CD1c-positive myeloid dendritic cell (primary cell): Measurements from ENCODE around the gene CALCR.
"Not testable (repeated sequence)": the region's sequence is repeated elsewhere in the genome, so short reads cannot be mapped to it uniquely, and the experiment has no call there.

ENCODE experiments used
- DNase-seq: peaks from one replicate; pipeline ENCODE4 v3.0.0-alpha.2; 2016; ENCODE audit errors: extremely low spot score

The CALCR gene

DNA sequence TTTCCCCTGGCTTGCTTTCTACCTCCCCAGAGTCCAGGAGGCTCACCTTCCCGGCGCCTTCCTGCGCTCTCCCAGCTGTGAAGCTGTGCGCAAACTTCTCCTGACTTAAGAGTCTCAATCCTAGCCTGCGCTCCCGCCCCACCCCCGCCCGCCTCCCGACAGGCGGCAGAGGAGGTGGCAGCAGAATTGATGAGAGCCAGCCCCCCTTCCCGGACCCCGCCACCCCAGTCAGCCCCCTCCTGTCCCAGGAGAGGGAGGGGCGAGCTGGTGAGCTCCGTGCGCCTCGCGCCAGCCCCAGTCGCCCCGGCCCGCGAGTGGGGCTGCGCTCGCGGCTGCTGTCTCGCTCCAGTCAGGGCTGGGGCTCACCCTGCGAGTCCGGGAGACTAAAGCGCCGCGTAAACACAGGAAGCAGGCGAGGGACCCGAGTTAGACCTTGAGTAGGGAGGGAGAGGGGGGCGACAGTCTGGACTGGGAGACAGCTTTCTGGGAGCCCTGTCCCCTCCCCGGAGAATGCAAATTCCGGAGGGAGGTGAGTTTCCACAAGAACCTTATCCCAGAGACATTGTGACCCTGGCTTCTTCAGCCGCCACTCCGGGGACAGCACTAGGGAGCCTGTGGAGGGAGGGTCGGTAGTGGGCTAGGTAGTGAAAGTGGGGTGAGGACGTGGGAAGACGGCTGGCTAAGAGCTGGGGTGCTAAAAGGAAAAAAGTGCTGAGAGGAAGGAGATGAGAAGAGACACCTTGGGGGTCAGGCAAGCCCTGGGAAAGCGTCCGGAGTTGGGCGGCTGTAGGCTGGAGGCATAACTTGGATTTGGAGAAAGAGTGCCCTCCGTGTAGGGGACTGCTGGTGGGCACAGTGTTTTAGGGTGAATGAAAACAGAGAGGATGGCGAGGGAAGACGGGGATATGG is at the start of gene CALCR:
Gene CALCR (minus strand): TSS at position 79 of the 909 bp plus-strand sequence. CDS start 87,743 bp downstream, outside the sequence.
- DNase-seq = no peak

DNA sequence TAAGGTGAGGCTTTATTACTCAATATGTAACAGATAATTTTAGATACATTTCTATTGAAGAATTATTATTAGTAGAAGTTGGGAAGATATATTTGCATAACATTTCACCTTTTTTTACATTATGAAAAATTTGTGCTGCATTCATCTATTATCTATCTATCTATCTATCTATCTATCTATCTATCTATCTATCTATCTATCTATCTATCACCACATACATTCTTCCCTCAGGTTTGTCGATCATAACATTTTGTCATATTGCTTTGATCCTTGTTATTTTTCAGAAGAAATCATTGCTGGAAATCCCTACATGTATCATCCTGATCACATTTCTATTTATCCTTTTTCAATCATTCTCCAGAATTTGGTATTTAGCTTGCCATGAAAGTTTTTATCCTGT is 49.3 kb upstream of the CALCR start:
- DNase-seq = no peak

DNA sequence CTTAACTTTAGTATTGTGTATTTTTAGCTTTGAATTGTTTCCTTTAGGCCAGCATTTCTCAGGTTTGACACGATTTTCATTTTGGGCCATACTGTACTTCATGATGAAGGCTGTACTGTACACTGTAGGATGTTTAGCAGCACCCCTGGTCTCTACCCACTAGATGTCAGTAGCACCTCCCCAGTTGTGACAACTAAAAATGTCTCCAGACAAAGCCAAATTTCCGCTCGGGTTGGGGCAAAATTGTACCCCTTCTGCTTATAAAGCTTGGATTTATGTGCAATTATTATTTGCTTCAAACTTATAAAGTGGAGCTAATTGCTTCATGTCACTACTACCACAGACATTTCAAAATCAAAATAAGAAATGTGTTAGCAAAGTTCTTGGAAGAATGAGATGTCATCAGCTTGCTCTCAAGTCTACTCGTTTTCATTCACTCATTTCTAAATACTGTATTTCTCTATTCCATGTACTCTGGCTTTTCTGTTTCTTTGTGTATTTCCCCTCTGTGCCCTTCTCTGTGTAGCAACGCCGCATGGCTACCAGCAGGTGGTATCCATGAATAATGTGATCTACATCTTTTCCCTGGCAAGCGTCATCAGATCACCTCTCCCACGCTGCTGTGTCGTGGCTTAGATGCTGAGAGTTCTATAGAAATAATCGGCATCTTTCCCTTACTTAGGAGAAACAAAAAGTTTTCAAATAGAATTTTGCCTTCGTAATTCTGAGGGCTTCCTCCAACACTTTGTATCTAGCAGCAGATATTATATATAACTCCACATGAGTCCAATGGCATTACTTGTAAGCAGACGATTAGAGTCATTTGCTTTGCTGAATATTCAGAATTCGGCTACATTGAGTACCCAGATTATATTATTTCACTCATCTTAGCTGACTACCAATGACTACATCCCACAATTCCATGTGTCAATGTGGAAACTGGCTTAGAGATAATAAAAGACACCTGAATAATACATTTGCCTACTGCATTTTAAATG is 47.8 kb upstream of the CALCR start:
- DNase-seq = no peak

DNA sequence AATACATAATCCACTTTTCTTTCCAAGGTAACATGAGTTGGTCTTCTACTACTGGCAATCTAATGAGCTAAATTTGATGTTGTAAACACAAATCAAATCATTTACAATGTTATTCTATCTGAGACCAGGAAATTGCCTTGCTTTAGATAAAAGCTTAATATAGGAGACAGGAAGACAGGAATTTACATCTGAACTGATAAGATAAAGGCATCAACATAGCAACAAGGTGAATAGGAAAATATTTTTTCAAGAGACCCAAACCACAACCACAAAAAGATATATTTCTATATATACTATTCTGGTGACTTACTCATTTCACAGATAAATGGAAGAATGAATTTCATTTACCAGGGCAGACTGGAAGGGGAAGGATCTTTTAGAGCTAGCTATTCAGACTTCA is 46.3 kb upstream of the CALCR start:
- no peak for DNase-seq

DNA sequence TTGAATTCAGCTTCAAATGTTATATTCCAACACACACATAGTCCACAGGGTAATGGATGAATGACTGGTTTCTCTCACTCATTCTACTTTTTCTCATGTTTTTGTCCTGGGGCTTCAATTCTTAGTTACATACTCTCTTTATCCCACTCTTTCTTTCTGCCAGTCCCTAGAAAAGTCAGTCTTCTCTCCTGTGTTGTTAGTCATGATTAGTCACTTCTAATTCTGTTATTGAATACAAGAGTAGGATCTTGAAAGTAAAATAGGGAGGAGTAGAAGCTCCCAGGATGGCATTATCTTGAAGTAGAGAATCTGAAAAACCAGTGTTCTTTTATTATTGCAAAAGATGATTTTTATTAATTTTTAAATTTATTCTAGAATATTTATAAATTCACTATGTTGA is 45.5 kb upstream of the CALCR start:
- DNase-seq = no peak

DNA sequence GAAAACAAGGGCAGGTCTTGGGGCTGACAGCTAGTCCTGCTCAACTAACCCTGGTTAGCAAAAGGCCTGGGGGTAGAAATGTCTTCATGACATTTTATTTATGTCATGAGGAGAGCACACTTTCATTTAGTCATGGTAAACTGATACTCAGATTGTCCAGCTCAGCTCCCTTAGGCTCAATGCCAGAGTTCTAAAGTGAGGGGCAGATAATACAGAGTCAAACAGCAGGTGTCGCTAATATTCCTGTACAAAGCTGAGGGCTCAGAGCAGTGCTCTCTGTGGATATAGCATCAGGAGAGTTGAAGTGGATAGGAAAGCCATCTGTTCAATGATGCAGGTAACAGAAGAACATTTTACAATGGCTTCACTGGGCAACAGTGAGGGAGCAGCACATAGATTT is 26.8 kb upstream of the CALCR start:
- no peak for DNase-seq

DNA sequence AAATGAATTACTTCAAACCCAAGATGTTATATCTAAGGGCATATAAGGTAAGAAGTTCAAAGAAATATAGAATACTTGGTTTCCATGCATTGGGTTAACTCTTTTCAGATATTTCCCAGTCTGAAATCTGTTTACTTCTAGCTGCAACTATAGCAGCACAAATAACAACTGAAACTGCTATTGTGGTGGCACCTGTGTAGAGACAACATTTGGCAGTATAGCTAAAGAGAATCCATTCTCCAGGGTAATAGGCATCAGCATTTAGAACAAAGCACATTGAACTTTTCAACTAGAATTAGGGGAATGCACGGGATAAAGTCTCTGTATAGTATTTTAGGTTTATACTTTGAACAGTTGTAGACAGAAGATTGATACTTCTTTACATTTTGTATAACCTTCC is 19.7 kb upstream of the CALCR start:
- DNase-seq = no peak

DNA sequence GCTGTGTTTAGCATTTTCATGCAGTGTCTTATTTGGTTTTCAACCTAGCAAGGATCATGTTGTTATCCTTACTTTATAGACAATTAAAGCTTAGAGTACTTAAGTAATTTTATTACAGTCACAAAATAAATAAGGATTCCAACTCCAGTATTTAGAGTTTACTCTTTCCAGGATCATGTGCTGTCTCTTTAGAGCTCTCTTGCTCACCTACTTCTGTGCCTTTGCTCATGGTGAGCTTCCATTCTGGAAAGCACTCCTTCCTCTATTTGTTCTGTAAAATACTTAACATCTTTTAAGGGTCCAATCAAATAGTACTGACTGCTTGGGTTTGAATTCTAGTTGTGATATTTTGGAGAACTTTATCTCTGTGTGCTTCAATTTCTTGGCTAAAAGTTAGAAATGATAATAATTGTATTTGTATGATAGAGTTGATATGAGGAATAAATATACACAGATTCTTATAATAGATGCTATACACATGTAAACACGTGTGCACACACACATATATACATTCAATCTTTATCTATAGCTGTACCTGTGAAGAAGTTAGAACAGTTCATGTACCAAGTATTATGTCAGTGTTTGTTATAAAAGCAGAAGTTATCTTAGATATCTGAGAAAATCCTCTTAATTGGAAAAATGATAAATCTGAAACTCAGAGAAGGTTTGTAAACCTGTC is 18.2 kb upstream of the CALCR start:
- no peak for DNase-seq

DNA sequence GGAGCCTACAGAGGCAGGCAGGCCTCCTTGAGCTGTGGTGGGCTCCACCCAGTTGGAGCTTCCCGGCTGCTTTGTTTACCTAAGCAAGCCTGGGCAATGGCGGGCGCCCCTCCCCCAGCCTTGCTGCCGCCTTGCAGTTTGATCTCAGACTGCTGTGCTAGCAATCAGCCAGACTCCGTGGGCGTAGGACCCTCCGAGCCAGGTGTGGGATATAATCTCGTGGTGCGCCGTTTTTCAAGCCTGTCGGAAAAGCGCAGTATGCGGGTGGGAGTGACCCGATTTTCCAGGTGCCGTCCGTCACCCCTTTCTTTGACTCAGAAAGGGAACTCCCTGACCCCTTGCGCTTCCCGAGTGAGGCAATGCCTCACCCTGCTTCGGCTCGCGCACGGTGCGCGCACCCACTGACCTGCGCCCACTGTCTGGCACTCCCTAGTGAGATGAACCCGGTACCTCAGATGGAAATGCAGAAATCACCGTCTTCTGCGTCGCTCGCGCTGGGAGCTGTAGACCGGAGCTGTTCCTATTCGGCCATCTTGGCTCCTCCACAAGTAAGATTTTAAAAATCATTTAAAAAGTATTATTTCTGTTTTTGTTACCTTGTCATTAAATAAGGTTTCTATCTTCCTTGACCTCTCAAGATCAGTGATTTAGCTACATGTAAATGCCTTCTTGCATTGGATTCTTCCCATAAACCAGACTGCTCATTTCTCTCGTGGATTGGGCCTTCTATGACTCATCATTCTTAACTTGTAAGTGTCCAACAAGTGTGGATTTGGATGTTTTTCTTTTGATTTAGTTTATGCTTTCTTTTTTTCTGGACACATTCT is 16.9 kb upstream of the CALCR start:
- not testable (repeated sequence) for DNase-seq

DNA sequence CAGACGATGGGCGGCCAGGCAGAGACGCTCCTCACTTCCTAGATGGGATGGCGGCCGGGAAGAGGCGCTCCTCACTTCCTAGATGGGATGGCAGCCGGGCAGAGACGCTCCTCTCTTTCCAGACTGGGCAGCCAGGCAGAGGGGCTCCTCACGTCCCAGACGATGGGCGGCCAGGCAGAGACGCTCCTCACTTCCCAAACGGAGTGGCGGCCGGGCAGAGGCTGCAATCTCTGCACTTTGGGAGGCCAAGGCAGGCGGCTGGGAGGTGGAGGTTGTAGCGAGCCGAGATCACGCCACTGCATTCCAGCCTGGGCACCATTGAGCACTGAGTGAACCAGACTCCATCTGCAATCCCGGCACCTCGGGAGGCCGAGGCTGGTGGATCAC is 11.9 kb upstream of the CALCR start:
- DNase-seq = not testable (repeated sequence)

DNA sequence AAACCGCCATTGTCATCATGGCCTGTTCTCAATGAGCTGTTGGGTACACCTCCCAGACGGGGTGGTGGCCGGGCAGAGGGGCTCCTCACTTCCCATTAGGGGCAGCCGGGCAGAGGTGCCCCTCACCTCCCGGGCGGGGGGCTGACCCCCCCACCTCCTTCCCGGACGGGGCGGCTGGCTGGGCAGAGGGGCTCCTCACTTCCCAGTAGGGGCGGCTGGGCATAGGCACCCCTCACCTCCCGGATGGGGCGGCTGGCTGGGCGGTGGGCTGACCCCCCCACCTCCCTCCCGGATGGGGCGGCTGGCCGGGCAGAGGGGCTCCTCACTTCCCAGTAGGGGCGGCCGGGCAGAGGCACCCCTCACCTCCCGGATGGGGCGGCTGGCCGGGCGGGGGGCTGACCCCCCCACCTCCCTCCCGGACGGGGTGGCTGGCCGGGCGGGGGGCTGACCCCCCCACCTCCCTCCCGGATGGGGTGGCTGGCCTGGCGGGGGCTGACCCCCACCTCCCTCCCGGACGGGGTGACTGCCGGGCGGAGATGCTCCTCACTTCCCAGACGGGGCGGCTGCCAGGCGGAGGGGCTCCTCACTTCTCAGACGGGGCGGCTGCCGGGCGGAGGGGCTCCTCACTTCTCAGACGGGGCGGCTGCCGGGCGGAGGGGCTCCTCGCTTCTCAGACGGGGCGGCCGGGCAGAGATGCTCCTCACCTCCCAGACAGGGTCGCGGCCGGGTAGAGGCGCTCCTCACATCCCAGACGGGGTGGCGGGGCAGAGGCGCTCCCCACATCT is 11.4 kb upstream of the CALCR start:
- not testable (repeated sequence) for DNase-seq

DNA sequence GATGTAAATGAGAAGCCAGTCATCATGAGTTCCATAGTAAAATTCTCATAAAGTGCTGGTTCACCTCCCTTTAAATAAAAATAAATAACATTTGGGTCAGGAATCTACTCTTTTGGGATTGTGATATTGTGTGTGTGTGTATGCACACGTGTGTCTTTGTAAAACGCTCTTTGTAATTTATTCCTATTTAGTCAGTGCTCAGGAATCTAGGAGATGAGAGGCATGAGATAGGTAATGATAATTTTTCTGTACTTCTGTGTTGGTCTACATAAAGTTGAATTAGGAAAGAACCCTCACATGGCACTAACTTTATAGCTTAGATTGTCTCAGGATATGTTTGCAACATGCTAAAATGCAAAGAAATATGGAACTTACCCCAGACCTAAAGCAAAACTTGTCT is 4.9 kb upstream of the CALCR start:
- no peak for DNase-seq

DNA sequence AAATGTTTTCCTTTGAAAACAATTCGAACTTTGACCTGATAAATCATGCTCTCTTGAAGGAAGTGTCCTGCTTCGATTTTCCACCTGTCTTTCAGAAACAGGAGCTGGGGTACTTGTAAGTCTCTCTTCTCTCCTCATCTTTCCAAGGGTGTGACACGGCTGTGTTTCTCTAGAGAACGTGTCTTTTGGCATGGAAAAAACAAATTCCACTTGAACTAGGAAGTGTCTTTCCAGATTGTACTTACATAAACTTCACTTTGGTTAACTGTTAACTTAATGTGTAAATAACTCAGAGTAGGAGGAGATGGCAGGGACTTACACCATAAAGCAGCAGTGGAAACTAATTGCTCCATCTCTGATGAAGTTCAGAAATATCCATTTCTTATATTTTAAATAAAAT is 4.2 kb upstream of the CALCR start:
- DNase-seq = no peak

DNA sequence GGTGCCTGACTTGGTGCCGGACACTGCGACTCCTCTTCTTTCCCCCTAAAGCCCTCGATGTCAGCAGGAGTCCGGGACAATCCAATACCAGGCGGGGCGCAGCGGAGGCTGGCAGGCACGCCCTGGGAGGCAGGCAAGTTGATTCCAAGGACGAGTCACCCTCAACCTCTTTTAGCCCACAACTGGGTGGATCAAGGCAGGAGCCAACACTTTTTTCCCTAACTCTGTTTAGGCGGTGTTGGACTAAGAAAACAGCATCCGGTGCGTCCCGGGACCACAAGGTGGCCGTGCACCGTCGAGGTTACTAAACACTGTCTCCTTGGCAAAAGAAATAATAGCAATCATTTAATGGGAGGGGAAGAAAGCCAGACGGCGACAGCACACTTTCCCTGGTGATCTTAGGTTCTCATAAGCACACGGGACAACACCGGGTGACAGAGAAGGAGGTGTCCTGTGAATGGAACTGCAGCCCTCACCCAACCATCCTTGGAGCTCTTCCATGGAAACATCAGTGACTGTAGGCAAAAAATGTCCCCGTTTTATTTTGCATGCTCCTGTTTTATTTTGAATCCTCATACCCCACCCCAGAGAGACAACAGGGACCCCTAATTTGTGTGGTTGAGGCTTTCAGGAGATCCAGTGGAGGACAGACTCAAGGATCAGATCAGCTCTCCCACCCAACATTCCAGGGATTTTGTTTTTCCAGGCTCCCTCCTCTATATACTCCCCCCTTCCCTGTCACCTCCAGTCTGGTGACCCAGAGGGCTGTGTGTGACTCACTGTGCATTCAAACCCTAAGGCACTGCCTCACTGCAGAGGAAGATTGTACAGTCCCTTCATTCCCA is 1.3 kb upstream of the CALCR start:
- no peak for DNase-seq

DNA sequence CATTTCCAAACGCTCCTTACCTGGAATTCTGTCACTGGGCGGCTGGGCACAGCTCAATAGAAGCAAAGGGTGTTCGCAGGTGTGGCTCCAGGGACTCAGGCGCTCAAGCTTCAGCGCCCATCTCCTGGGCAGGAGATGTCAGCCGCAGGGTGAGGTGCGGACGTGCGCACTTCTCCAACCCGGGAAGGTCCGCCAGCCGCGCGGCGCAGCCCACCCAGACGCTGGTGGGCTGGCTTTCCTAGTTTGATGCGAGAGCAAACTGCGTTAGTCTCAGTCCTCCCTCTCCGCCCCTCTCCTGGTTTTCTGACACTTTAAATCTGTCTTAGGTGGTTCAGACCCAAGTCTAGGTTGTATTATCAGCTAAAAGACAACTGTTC is 267 bp downstream of the CALCR start:
- no peak for DNase-seq

DNA sequence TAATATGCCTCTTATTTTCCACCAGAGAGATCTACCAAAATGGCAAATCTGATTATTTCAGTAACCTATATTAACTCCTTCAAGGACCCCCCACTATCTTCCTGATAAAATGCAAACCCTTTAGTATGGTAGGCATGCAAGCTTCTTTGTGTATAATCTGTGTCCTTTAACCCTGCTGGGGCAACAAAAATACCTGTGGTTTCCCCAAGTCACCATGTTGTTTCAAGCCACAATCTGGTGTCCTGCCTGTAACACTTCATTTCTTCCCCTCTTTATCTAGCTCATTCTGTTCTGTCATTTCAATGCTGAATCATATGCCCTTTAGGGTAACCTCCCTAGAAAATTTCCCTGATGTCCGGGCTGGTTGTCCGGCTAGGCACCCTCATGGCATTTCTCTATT is 5.3 kb downstream of the CALCR start:
- no peak for DNase-seq

DNA sequence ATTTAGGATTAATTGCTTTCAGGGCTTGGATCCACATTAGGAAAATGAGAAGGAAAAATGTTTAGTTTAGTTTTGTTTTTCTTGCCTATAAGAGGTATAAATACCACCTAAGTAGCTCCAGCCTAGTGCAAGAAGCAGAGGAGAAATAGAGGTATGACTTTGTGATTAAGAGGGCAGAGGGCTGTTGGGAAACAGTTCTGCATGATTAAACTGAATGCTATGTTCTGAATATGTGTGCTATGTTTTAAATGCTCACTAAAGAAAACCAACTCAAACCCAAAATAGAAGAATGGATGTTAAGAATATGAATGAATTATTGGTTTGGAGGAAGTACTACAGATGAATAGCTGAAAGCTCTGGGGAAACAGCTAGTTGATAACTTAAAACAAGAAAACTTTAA is 7.6 kb downstream of the CALCR start:
- DNase-seq = no peak

DNA sequence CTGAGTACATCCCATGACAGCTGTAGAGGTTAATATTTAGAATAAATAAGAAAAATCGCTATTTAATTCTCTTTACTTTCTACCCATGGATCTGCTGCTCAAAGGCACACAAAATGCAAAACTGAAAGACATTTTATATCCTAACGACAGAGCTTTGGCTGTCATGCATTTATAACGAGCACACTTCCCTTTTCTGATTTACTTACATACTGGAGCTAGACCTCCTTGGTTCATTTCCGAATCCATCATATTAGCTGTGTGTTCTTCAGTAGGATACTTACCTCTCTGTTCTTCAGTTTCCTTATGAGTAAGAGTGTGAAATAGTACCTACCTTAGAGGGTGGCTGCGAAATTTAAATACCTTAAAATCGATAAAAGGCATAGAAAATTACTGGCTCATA is 10.9 kb downstream of the CALCR start:
- DNase-seq = peak; percentile 19

DNA sequence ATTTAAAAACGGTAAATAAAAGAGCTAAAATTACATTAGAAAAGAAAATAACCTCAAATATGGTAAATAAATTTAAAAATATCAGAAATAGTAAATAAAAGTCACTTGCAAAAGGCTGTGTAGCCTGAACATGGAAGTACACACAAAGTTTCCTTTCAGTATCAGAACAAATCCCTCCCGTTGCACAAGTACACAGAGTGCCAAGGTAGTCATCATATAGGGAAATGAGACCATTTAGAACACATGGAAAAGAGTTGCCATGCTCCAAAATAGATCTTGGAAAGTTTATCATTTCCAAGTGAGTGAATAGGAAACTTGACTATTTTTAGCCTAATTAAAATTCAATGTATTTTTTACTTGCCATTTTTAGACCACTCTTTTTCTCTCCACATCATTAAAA is 11.6 kb downstream of the CALCR start:
- peak; percentile 17 for DNase-seq
